ENCODE results near the gene CTDSP2.

DNA sequence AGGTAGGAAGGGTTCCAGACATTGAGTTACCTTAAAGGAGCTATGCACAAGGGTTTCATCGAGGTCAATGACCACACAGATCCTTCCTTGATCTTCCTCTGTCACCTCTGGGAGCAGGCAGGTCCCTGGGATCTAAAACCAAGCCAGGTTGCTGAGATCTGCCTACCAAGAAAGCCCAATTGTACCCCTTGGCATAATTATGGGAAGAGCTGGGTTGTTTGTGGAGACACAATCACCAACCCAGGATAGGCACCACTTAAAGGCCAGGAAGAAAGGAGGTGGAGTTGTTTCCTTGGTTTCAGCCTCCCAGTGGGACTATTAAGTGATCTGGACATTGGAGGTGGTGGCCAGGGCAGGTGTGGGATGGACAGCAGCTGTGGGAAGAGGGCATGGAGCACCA is 19.6 kb downstream of the CTDSP2 start:
- TF ChIP-seq TAF1 (IDR thresholded peaks at IDR 0.05; ENCODE audit: low read depth, low read length) (no peak), RFX5 (IDR thresholded peaks at IDR 0.05; ENCODE audit: borderline replicate concordance, low read depth, low read length) (no peak), GTF2F1 (IDR thresholded peaks at IDR 0.05; ENCODE audit: borderline replicate concordance, low read depth, low read length) (no peak), POLR2A (IDR thresholded peaks at IDR 0.05; ENCODE audit: control extremely low read depth in 1 of 2, low read depth in 2 of 2, low read length in 2 of 2) (no peak), POLR2AphosphoS5 (IDR thresholded peaks at IDR 0.05; ENCODE audit: low read depth, low read length) (0 out of 2 replicates have a peak, but pooled peaks have one; percentile 13), CREB1 (IDR thresholded peaks at IDR 0.05) (no peak), EP300 (IDR thresholded peaks at IDR 0.05; ENCODE audit: borderline replicate concordance in 1 of 2, low read depth in 2 of 2, low read length in 2 of 2) (no peak), YY1 (IDR thresholded peaks at IDR 0.05; ENCODE audit: low read depth, low read length) (no peak), HDAC6 (IDR thresholded peaks at IDR 0.05; ENCODE audit: low read depth, low read length) (no peak), EZH2 (IDR thresholded peaks at IDR 0.05; ENCODE audit: low read depth, low read length, severe bottlenecking) (no peak), CEBPB (IDR thresholded peaks at IDR 0.05; ENCODE audit: low read depth, low read length) (no peak), SP4 (IDR thresholded peaks at IDR 0.05; ENCODE audit: low read length) (no peak), KDM1A (IDR thresholded peaks at IDR 0.05; ENCODE audit: borderline replicate concordance, low read length) (no peak)
- TF ChIP-seq, protein P1, sequence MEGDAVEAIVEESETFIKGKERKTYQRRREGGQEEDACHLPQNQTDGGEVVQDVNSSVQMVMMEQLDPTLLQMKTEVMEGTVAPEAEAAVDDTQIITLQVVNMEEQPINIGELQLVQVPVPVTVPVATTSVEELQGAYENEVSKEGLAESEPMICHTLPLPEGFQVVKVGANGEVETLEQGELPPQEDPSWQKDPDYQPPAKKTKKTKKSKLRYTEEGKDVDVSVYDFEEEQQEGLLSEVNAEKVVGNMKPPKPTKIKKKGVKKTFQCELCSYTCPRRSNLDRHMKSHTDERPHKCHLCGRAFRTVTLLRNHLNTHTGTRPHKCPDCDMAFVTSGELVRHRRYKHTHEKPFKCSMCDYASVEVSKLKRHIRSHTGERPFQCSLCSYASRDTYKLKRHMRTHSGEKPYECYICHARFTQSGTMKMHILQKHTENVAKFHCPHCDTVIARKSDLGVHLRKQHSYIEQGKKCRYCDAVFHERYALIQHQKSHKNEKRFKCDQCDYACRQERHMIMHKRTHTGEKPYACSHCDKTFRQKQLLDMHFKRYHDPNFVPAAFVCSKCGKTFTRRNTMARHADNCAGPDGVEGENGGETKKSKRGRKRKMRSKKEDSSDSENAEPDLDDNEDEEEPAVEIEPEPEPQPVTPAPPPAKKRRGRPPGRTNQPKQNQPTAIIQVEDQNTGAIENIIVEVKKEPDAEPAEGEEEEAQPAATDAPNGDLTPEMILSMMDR (IDR thresholded peaks at IDR 0.05; ENCODE audit: control extremely low read depth in 1 of 3, insufficient read depth in 1 of 3, low read depth in 1 of 3, low read length in 3 of 3) = no peak

Data from H1 (cell line).